Activated naive CD4-positive, alpha-beta T cell treated with anti-CD3 and anti-CD28 coated beads, Interleukin-2, amount 10 ng/mL, durations not matched to agents 7 days and 5 days (primary cell): ENCODE results near the gene GSN.

Experiments
- CTCF ChIA-PET: fragments of 350-600 bp; sonication (Branson Sonifier 250); formaldehyde crosslinking; loops from one replicate; lab custom pipeline; 2021; ENCODE audit warnings: antibody characterized with exemption; lab: Charles Lee
- DNase-seq: peaks from one replicate; pipeline ENCODE4 v3.0.0-alpha.2; 2020
- H3K27ac Mint-ChIP-seq: one replicate; pipeline ENCODE4 v1.8.0; 2021; ENCODE audit warnings: mild to moderate bottlenecking, moderate library complexity, mixed read lengths
- H3K27me3 Mint-ChIP-seq: one replicate; pipeline ENCODE4 v1.8.0; 2021; ENCODE audit warnings: mild to moderate bottlenecking, mixed read lengths
- H3K36me3 Mint-ChIP-seq: one replicate; pipeline ENCODE4 v1.8.0; 2021; ENCODE audit warnings: mixed read lengths
- H3K4me1 Mint-ChIP-seq: one replicate; pipeline ENCODE4 v1.8.0; 2021; ENCODE audit warnings: mixed read lengths
- H3K4me3 Mint-ChIP-seq: one replicate; pipeline ENCODE4 v1.8.0; 2021; ENCODE audit warnings: mild to moderate bottlenecking, moderate library complexity, mixed read lengths
- H3K9me3 Mint-ChIP-seq: one replicate; pipeline ENCODE4 v1.8.0; 2021; ENCODE audit warnings: mixed read lengths

GSN gene

DNA sequence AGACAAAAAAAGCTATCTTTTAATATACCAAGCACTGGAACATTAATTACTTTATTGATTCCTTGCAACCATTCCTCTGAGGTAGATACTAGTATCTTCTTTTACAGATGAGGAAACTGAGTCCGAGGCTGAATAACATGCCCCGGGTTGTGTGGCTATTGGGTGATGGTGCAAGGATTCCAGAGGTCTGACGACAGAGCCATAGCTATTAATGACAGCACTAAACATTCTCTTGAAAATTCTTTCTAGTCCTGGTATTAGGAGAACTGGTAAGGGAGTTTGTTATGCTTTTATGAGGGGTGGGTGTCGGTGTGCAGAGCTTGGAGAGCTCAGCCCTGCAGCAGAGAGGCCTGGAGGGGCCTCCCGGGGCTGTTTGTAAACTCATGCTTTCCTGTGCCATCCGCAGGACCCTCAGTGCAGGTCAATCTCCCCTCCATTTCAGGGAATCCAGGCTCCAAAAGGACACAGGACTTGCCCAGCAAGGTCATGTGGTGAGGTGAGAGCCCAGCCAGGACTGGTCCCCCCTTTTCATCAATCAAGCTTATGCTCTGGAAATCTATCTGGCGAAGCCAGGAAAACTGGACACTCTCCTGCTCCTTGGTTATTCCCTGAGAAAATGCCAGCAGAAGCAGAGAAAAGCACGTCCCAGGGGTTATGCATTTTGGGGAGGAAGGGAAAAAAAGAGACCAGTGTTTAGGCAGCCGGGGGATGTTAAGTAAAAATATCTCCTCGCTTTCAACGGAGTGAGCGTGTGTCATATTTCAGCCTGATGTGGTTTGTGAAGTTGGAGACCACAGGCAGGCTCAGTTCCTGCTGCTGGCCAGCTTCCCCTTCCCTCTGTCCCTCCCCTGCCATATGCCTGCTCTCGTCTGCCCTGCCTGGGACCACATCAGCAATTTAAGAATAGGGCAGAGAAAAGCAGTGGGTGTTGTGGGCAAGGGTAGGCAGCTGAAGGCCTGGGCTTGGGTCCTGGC is 3.7 kb downstream of the GSN start:
- Mint-ChIP-seq H3K27me3 (peaks cover 57% of the 10 kb centered on the region), H3K4me3 (no peak overlapping the region), H3K27ac (no peak overlapping the region), H3K4me1 (peaks cover 16% of the 10 kb centered on the region), H3K36me3 (no peaks in the 10 kb centered on the region), H3K9me3 (no peaks in the 10 kb centered on the region)
- CTCF ChIA-PET: interaction anchor here (0.8 to 2.4 kb wide), 6 partner anchors 44 to 58 kb away, joined by 3 to 7 read pairs (median 5); no protein-coding TSS in a partner anchor
- no peak for DNase-seq

- Mint-ChIP-seq H3K4me1 (peaks cover 16% of the 10 kb centered on the region), H3K36me3 (no peaks in the 10 kb centered on the region), H3K9me3 (no peaks in the 10 kb centered on the region), H3K27me3 (peaks cover 48% of the 10 kb centered on the region), H3K27ac (no peak overlapping the region), H3K4me3 (no peak overlapping the region)
- CTCF ChIA-PET: interaction anchor here (0.9 to 1.6 kb wide), 3 partner anchors 47 to 59 kb away, joined by 3 to 6 read pairs (median 4); no protein-coding TSS in a partner anchor
- no peak for DNase-seq
Observed at GRCh38 chr9:121272401-121272948, 4.5 kb downstream of the GSN start.

- CTCF ChIA-PET: interaction anchor here (1.0 to 1.6 kb wide), 3 partner anchors 47 to 60 kb away, joined by 4 to 6 read pairs (median 4); no protein-coding TSS in a partner anchor
- Mint-ChIP-seq H3K27ac (no peak overlapping the region), H3K27me3 (peaks cover 42% of the 10 kb centered on the region), H3K9me3 (no peaks in the 10 kb centered on the region), H3K4me1 (peaks cover 12% of the 10 kb centered on the region), H3K36me3 (no peaks in the 10 kb centered on the region), H3K4me3 (no peak overlapping the region)
- DNase-seq: no peak
Observed at GRCh38 chr9:121273064-121273775, 5.3 kb downstream of the GSN start.

DNA sequence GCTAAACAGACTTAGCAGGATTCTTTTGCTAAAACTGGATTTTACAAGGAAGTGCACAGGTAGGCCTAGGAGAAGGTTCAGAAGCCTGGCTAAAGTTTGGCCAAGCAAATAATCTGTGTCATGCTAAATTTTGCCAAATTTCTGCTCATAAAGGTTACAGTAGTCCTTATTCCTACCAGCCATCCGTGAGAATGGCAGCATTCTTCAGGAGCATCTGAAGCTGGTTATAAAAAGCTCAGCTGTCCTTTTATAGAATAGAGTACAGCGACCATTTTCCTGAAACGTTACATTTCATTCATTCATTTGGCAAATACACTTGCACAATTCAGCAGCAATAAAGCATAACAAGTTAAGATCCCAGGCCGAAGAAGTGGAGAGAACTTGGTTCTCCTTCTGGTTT is 6.9 kb downstream of the GSN start:
- Mint-ChIP-seq H3K36me3 (no peaks in the 10 kb centered on the region), H3K9me3 (no peaks in the 10 kb centered on the region), H3K27ac (no peak overlapping the region), H3K27me3 (peaks cover 39% of the 10 kb centered on the region), H3K4me1 (peaks cover 3% of the 10 kb centered on the region), H3K4me3 (no peak overlapping the region)
- CTCF ChIA-PET: no interaction called here
- DNase-seq: no peak

DNA sequence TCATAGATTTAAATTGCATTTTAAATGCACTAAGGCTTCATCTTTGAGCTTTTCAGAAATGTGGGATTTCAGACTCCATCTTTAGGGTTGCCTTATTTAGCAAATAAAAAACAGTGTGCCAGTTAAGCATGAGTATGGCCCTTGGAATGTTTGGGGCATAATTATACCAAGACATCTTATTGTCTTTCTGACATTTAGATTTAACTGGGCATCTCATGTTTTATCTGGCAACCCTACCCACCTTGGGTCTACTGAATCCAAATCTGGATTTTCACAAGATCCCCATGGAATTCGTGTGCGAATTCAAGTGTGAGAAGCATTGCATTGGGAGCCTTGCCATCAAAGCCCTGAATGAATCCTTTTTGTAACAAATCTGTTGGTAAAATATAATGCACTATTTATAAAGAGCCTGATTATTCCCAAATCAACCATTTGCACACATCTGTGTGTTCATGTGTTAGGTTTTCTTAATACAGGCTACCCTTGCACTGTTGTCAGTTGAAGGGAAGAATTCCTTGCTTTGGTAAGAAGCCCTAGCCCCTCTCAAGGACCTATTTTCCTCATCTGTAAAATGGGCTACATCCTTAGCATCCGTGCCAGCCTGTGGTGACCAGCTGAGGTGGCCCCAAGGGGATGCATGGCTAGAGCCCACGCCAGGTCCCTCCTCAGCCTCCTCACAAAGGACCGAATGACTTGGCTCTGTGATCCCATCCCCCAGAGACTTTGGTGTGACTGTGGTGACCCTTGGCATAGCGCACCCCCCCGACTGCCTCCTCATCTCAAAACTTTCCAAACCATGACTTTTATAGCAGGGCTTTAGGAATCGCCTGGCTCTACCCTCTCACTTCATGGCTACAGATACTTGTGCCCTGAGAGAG is 8.1 kb downstream of the GSN start:
- CTCF ChIA-PET: no interaction called here
- Mint-ChIP-seq H3K27me3 (peaks cover 33% of the 10 kb centered on the region), H3K9me3 (no peaks in the 10 kb centered on the region), H3K4me1 (peaks cover 3% of the 10 kb centered on the region), H3K4me3 (no peak overlapping the region), H3K27ac (no peak overlapping the region), H3K36me3 (no peaks in the 10 kb centered on the region)
- no peak for DNase-seq

GRCh38 chr9:121277026-121277425 is 9.1 kb downstream of the GSN start:
- peak; percentile 2 for DNase-seq
- Mint-ChIP-seq H3K36me3 (no peaks in the 10 kb centered on the region), H3K9me3 (no peaks in the 10 kb centered on the region), H3K4me1 (peaks cover 5% of the 10 kb centered on the region), H3K27me3 (peaks cover 27% of the 10 kb centered on the region), H3K27ac (no peak overlapping the region), H3K4me3 (no peak overlapping the region)
- CTCF ChIA-PET: interaction anchor here (1.3 to 2.4 kb wide), 5 partner anchors 8 to 521 kb away, joined by 3 to 25 read pairs (median 9); partner anchors contain the start of gene GSN

DNA sequence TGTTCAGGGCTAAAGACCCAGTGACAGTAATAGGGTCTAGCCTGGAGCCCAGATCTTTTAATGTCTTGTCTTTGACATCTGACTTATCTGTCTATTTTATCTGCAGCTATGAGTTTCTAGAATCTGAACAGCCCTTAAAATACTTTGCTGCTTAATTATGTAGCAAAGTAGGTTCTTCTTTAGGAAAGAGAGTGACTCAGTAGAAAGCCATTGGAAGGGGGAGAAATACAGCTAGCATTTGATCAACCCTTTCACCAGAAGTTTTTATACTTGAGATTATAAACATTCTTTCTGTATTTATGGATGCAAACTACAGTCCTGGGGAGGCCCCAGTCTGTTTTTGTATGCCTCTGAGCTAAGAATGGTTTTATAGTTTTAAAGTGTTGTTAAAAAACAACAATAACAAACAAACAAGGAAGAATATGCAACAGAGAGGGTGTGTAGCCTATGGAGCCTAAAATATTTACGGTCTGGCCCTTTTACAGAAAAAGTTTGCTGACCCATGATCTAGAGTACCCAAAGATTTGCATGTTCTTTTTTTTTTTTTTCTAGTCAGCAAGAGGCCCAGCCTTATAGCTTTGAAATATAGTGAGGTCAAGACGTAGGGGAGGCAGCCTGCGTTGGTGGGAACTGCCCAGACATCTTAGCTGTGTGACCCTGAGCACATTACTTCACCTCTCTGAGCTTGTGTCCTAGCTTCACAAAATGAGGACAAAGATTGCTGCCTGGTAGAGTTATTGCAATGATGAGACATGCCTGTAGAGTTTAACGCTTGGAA is 9.7 kb downstream of the GSN start:
- Mint-ChIP-seq H3K27ac (no peak overlapping the region), H3K9me3 (no peaks in the 10 kb centered on the region), H3K4me3 (no peak overlapping the region), H3K36me3 (no peaks in the 10 kb centered on the region), H3K4me1 (peaks cover 5% of the 10 kb centered on the region), H3K27me3 (peaks cover 23% of the 10 kb centered on the region)
- CTCF ChIA-PET: interaction anchor here (0.6 to 2.4 kb wide), 14 partner anchors 9 to 522 kb away, joined by 3 to 25 read pairs (median 4); partner anchors contain the start of gene GSN
- DNase-seq: peak; percentile 3

DNA sequence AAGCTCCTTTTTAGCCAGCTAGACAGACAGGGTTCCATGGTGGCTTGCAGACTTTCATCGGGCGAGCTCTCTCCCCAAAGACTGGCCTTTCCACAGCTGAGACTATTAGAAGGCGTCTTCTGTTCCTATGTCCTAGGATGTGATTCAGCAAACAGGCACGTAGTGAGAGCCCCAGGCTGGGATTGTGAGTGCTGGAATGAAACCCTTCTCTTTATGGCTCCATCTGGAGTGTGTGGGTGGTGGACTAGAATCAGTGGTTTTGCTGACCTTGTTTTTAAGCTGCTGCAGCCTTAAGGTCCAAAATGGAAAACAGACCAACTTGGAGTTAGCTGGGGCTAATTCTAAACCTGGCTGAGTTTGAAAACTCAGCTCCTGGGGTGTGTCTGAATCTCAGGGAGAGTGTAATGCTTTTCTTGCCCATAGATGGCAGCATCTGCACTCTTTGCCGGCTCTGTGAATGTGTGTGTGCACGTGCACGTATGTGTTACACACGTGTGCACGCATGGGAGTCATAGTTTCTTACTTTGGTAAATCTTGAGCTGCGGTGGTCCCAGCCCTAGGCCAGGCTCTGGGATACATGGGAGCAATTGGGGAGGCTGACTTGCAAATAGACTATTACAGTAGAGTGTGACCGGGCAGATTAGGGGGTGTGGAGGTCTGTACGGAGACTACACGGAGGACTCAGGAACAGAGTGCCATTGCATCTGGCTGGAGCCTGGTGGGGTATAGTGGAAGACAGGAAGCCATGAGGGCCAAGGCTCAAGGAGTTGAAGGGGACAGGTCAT is 10.7 kb downstream of the GSN start:
- Mint-ChIP-seq H3K4me3 (no peak overlapping the region), H3K4me1 (peaks cover 5% of the 10 kb centered on the region), H3K27ac (no peak overlapping the region), H3K27me3 (peaks cover 20% of the 10 kb centered on the region), H3K36me3 (no peaks in the 10 kb centered on the region), H3K9me3 (no peaks in the 10 kb centered on the region)
- DNase-seq: peak; percentile 55
- CTCF ChIA-PET: interaction anchor here (0.6 to 2.4 kb wide), 28 partner anchors 9 to 523 kb away, joined by 3 to 25 read pairs (median 3); partner anchors contain the start of gene GSN

DNA sequence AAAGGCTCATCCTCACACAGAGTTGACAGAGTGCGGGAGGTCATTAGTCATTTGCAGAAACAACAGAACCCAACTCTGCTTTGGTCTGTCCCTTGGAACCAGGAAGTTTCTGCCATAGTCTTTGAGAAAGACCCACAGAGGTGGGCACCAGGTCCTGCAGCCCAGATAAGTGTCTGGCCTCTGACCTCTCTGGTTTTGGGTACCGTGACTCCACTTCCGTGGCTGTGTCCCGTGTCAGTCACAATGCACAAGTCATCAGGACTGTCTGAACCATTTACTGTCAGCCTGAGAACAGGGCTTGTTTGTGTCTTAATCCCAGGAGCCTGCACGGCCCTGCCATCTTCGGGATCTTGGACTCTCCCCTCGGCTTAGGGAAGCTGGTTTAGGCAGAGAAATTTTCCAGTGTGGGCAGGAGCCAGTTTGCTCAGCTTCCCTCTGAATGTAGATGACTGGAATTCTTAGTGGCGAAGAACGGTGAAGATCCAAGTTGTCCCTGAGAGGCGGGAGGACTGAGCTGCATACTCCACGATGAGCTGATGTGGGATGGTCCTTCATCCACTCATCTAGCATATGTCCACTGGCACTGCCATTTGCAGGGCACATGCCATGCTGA is 11.9 kb downstream of the GSN start:
- Mint-ChIP-seq H3K27ac (no peak overlapping the region), H3K36me3 (no peaks in the 10 kb centered on the region), H3K27me3 (peaks cover 23% of the 10 kb centered on the region), H3K4me3 (no peak overlapping the region), H3K4me1 (peaks cover 5% of the 10 kb centered on the region), H3K9me3 (no peaks in the 10 kb centered on the region)
- CTCF ChIA-PET: interaction anchor here (0.8 to 2.8 kb wide), 5 partner anchors 11 to 131 kb away, joined by 3 to 10 read pairs (median 4); no protein-coding TSS in a partner anchor
- DNase-seq: peak; percentile 9

DNA sequence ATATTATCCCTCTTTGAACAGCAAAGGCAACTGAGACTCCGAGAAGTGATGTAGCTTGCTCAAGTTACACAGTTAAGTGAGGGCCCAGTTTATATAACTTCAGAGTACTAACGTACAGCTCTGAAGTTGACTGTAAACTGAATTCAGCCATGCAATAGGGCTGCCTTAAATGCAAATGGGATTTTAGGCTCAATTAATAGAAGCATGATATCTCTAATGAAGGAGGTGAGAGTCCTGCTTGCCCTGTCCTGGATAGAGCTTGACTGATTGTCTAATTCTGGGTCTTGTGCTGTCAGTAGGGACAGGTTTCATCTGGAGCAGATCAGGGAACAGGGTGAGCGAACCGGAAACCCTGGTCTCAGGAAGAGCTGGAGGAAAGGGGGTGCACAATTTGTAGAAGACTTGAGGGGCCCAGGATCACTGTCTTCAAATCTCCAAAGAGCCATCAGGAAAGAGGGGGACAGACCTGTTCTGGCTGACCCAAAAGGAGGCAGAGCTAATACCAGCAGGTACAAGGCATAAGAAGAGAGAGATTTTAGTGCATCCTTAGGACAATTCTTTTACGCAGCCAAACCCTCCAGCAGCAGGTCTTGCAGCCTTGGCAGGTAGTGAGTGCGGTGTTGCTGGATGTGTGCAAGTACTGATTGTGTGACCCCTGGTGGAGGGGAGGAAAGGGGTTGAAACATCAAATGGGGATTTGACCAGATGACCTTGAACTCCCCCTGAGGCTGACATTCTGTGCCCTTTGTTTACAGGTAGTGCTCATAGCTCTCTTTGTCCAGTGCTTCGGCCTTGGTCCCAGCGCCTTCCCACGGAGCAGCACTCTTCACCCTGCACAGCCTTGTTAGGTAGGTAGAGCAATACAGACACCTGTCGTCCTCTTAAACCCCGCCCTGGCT is 13.0 kb downstream of the GSN start:
- Mint-ChIP-seq H3K4me3 (no peak overlapping the region), H3K9me3 (no peaks in the 10 kb centered on the region), H3K36me3 (no peaks in the 10 kb centered on the region), H3K4me1 (peaks cover 10% of the 10 kb centered on the region), H3K27ac (no peak overlapping the region), H3K27me3 (peaks cover 23% of the 10 kb centered on the region)
- CTCF ChIA-PET: interaction anchor here (1.1 to 2.8 kb wide), 4 partner anchors 19 to 69 kb away, joined by 3 to 10 read pairs (median 6); no protein-coding TSS in a partner anchor
- peak; percentile 3 for DNase-seq
